H1 (cell line): ENCODE measurements around the gene MGMT. TPM values are rescaled to one million over a fixed set of nuclear protein-coding genes. Genes with fewer than 3 reads are reported as not detected.

Experiments used
- CTCF ChIA-PET: fragments of 300-600 bp; sonication (Branson Sonifier 250); formaldehyde crosslinking; loops from one replicate; lab custom pipeline; 2021; ENCODE audit not compliant: partially characterized antibody; lab: Charles Lee
- POLR2A ChIA-PET: fragments of 300-600 bp; sonication (Branson Sonifier 250); formaldehyde crosslinking; loops from one replicate; lab custom pipeline; 2021; ENCODE audit warnings: inconsistent platforms; ENCODE audit not compliant: partially characterized antibody; lab: Charles Lee
- DNase-seq, 2 experiments: peaks; one replicate each; pipeline versions ENCODE4 v3.0.0 to v3.0.0-alpha.2; 2010 to 2022; ENCODE audit warnings: low spot score in 2 of 2, low read depth in 1 of 2, mixed read lengths in 1 of 2
- FAIRE-seq: peaks from 2 replicates; lab custom pipeline; 2011; peaks lifted over from hg19 to GRCh38; lab: Jason Lieb, UNC
- H2AFZ ChIP-seq: 2 replicates; pipeline ENCODE4 v1.8.1; 2012; ENCODE audit warnings: low read length, inconsistent platforms
- H2AK5ac ChIP-seq: 2 replicates; pipeline ENCODE4 v1.6.1; 2013; ENCODE audit warnings: low read depth, low read length
- H2BK120ac ChIP-seq: replicated peaks from 2 replicates; pipeline ENCODE3; 2013; ENCODE audit warnings: low read depth, low read length, inconsistent platforms
- H2BK12ac ChIP-seq: 2 replicates; pipeline ENCODE4 v1.6.1; 2013; ENCODE audit warnings: low read depth, low read length
- H2BK15ac ChIP-seq: 2 replicates; pipeline ENCODE4 v1.6.1; 2013; ENCODE audit warnings: low read length
- H2BK20ac ChIP-seq: 2 replicates; pipeline ENCODE4 v1.6.1; 2013; ENCODE audit warnings: low read length
- H2BK5ac ChIP-seq: 2 replicates; pipeline ENCODE4 v1.6.1; 2013; ENCODE audit warnings: low read depth, low read length
- H3K14ac ChIP-seq: 2 replicates; pipeline ENCODE4 v1.6.1; 2013; ENCODE audit warnings: inconsistent platforms; ENCODE audit not compliant: insufficient read length
- H3K18ac ChIP-seq: 2 replicates; pipeline ENCODE4 v1.6.1; 2013; ENCODE audit warnings: low read length; ENCODE audit errors: extremely low read depth
- H3K23ac ChIP-seq: 2 replicates; pipeline ENCODE4 v1.6.1; 2013; ENCODE audit warnings: inconsistent platforms; ENCODE audit not compliant: insufficient read length
- H3K23me2 ChIP-seq: 2 replicates; pipeline ENCODE4 v1.6.1; 2013; ENCODE audit warnings: low read depth, low read length
- H3K27ac ChIP-seq: 2 replicates; pipeline ENCODE4 v1.6.1; 2011; ENCODE audit warnings: low read depth, low read length, inconsistent platforms
- H3K27me3 ChIP-seq, 4 experiments: replicated peaks in 1 of 4; 1 replicate in 1 of 4; 2 replicates in 3 of 4; pipeline versions ENCODE4 v1.6.1 to v1.8.1; 2011 to 2013; ENCODE audit warnings: low read length in 3 of 4, mild to moderate bottlenecking in 3 of 4, inconsistent platforms in 2 of 4, mixed read lengths in 2 of 4, moderate library complexity in 1 of 4; ENCODE audit not compliant: control insufficient read depth in 3 of 4, insufficient read depth in 3 of 4; ENCODE audit errors: extremely low read depth in 1 of 4
- H3K36me3 ChIP-seq, 4 experiments: 2 replicates each; pipeline versions ENCODE4 v1.6.1 to v1.8.1; 2011 to 2013; ENCODE audit warnings: mild to moderate bottlenecking in 4 of 4, low read length in 3 of 4, moderate library complexity in 2 of 4, control low read depth in 1 of 4, inconsistent platforms in 1 of 4; ENCODE audit not compliant: insufficient read depth in 4 of 4, control insufficient read depth in 2 of 4
- H3K4ac ChIP-seq: replicated peaks from 2 replicates; pipeline ENCODE3; 2013; ENCODE audit warnings: low read length, low read depth, mixed read lengths, inconsistent platforms; ENCODE audit not compliant: insufficient read length
- H3K4me1 ChIP-seq, 4 experiments: replicated peaks in 1 of 4; 1 replicate in 1 of 4; 2 replicates in 3 of 4; pipeline versions ENCODE4 v1.6.1 to v1.8.1; 2011 to 2013; ENCODE audit warnings: low read length in 3 of 4, inconsistent platforms in 2 of 4, mixed read lengths in 1 of 4; ENCODE audit not compliant: insufficient read depth in 4 of 4, control insufficient read depth in 3 of 4
- H3K4me2 ChIP-seq, 2 experiments: 2 replicates each; pipeline versions ENCODE4 v1.6.1 to v1.8.1; 2011 to 2013; ENCODE audit warnings: low read depth in 2 of 2, low read length in 2 of 2, control low read depth in 1 of 2, inconsistent platforms in 1 of 2, mild to moderate bottlenecking in 1 of 2; ENCODE audit not compliant: insufficient read depth in 1 of 2
- H3K4me3 ChIP-seq, 4 experiments: fragments of 200-600, 300-600 bp in 1 of 4; sonication (generic), shearing (Covaris generic), sonication (Bioruptor Twin) in 1 of 4; 2 replicates each; pipeline versions ENCODE4 v1.5.1 to v1.8.1; 2011 to 2016; ENCODE audit warnings: low read length in 4 of 4, low read depth in 3 of 4, control low read depth in 2 of 4, inconsistent platforms in 2 of 4, mild to moderate bottlenecking in 2 of 4, mixed read lengths in 1 of 4, moderate library complexity in 1 of 4; ENCODE audit not compliant: insufficient read depth in 2 of 4; ENCODE audit errors: extremely low read depth in 1 of 4
- H3K56ac ChIP-seq: replicated peaks from 2 replicates; pipeline ENCODE3; 2013; ENCODE audit warnings: low read depth, mild to moderate bottlenecking, mixed read lengths, low read length, inconsistent platforms; ENCODE audit not compliant: insufficient read length
- H3K79me1 ChIP-seq: 2 replicates; pipeline ENCODE4 v1.6.1; 2013; ENCODE audit warnings: low read depth, low read length, control low read depth
- H3K79me2 ChIP-seq, 2 experiments: 2 replicates each; pipeline versions ENCODE4 v1.6.1 to v1.8.1; 2012 to 2013; ENCODE audit warnings: low read length in 2 of 2, mild to moderate bottlenecking in 2 of 2, inconsistent platforms in 1 of 2; ENCODE audit not compliant: insufficient read depth in 2 of 2, control insufficient read depth in 1 of 2
- H3K9ac ChIP-seq, 4 experiments: replicated peaks in 1 of 4; 1 replicate in 1 of 4; 2 replicates in 3 of 4; pipeline versions ENCODE4 v1.6.1 to v1.8.1; 2011 to 2013; ENCODE audit warnings: low read depth in 3 of 4, low read length in 3 of 4, control low read depth in 2 of 4, mild to moderate bottlenecking in 2 of 4, moderate library complexity in 2 of 4, inconsistent platforms in 1 of 4; ENCODE audit errors: extremely low read depth in 1 of 4
- H3K9me3 ChIP-seq, 2 experiments: 2 replicates each; pipeline versions ENCODE4 v1.6.1 to v1.8.1; 2012 to 2013; ENCODE audit warnings: mild to moderate bottlenecking in 2 of 2, moderate library complexity in 2 of 2, control low read depth in 1 of 2, inconsistent platforms in 1 of 2, low read depth in 1 of 2, low read length in 1 of 2, mixed read lengths in 1 of 2; ENCODE audit not compliant: insufficient read depth in 2 of 2
- H4K20me1 ChIP-seq, 2 experiments: replicated peaks in 1 of 2; 2 replicates each; pipeline versions ENCODE3 to v1.8.1; 2011 to 2013; ENCODE audit warnings: inconsistent platforms in 2 of 2, low read length in 2 of 2, mild to moderate bottlenecking in 1 of 2; ENCODE audit not compliant: insufficient read depth in 2 of 2, control insufficient read depth in 1 of 2
- H4K5ac ChIP-seq: 2 replicates; pipeline ENCODE4 v1.6.1; 2013; ENCODE audit warnings: low read length, low read depth, mixed read lengths, inconsistent platforms; ENCODE audit not compliant: insufficient read length
- H4K8ac ChIP-seq: 2 replicates; pipeline ENCODE4 v1.8.0; 2013; ENCODE audit warnings: mild to moderate bottlenecking, moderate library complexity, low read length, inconsistent platforms; ENCODE audit not compliant: insufficient read depth; ENCODE audit errors: extremely low read depth
- H4K91ac ChIP-seq: replicated peaks from 2 replicates; pipeline ENCODE3; 2013; ENCODE audit warnings: low read length, mixed read lengths, inconsistent platforms; ENCODE audit not compliant: insufficient read length
- CTBP2 ChIP-seq: IDR thresholded peaks from 2 replicates; pipeline ENCODE4 v1.7.0; 2011; ENCODE audit warnings: borderline replicate concordance, mild to moderate bottlenecking, moderate library complexity, mixed read lengths, low read length; ENCODE audit not compliant: insufficient read depth, insufficient read length
- FOSL1 ChIP-seq: IDR thresholded peaks from 2 replicates; pipeline ENCODE4 v1.6.1; 2011; ENCODE audit warnings: mild to moderate bottlenecking, low read depth, low read length, moderate library complexity; ENCODE audit not compliant: insufficient read depth
- KDM1A ChIP-seq: fragments of 200-600, 300-600 bp; sonication (generic); IDR thresholded peaks from 2 replicates; pipeline ENCODE4 v1.7.1; 2016; ENCODE audit warnings: mild to moderate bottlenecking, low read length, borderline replicate concordance
- KDM4A ChIP-seq: IDR thresholded peaks from one replicate; pipeline ENCODE4 v1.7.1; 2012; ENCODE audit warnings: low read depth, mild to moderate bottlenecking, moderate library complexity, low read length, inconsistent platforms; ENCODE audit not compliant: severe bottlenecking
- KDM5A ChIP-seq: fragments of 200-600 bp; IDR thresholded peaks from 2 replicates; pipeline ENCODE4 v1.7.1; 2012; ENCODE audit warnings: mild to moderate bottlenecking, low read length, inconsistent platforms, mixed read lengths
- MAX ChIP-seq: IDR thresholded peaks from 2 replicates; pipeline ENCODE4 v1.6.1; 2012; ENCODE audit warnings: inconsistent platforms
- NANOG ChIP-seq: IDR thresholded peaks from 2 replicates; pipeline ENCODE4 v1.6.1; 2011; ENCODE audit warnings: low read length, low read depth, mild to moderate bottlenecking, inconsistent platforms; ENCODE audit not compliant: insufficient read depth, poor library complexity, severe bottlenecking
- POLR2A ChIP-seq, 2 experiments: IDR thresholded peaks; 1 replicate in 1 of 2; 2 replicates in 1 of 2; pipeline ENCODE4 v1.6.1; 2011; ENCODE audit warnings: low read depth in 2 of 2, low read length in 2 of 2, mild to moderate bottlenecking in 2 of 2; ENCODE audit errors: control extremely low read depth in 1 of 2
- RNF2 ChIP-seq: fragments of 200-900, 300-1000 bp; sonication (generic); IDR thresholded peaks from 2 replicates; pipeline ENCODE4 v1.7.1; 2016; ENCODE audit warnings: borderline replicate concordance, low read depth, mild to moderate bottlenecking, antibody characterized with exemption, low read length; ENCODE audit not compliant: poor library complexity, severe bottlenecking; ENCODE audit errors: missing control alignments
- SIRT6 ChIP-seq: IDR thresholded peaks from one replicate; pipeline ENCODE4 v1.7.1; 2012; ENCODE audit warnings: low read length, inconsistent platforms
- SP1 ChIP-seq: IDR thresholded peaks from 2 replicates; pipeline ENCODE4 v1.6.1; 2011; ENCODE audit warnings: low read depth, low read length
- SP2 ChIP-seq: IDR thresholded peaks from 2 replicates; pipeline ENCODE4 v1.6.1; 2012; ENCODE audit warnings: mild to moderate bottlenecking, low read length, inconsistent platforms
- SP4 ChIP-seq: IDR thresholded peaks from 2 replicates; pipeline ENCODE4 v1.6.1; 2012; ENCODE audit warnings: low read length, inconsistent platforms
- YY1 ChIP-seq: IDR thresholded peaks from 2 replicates; pipeline ENCODE4 v1.6.1; 2011; ENCODE audit warnings: low read depth, mild to moderate bottlenecking, low read length
- ZNF274 ChIP-seq: IDR thresholded peaks from 2 replicates; pipeline ENCODE4 v1.7.0; 2012; ENCODE audit warnings: low read length, borderline replicate concordance; ENCODE audit errors: extremely low read depth
- WGBS, 2 experiments: shearing (Covaris generic) in 1 of 2; methylation state at CpG; one replicate each; pipeline versions ENCODE4 v1.1.6 to v1.1.7; 2013 to 2015; ENCODE audit warnings: low lambda C conversion rate in 2 of 2, mixed read lengths in 2 of 2, inconsistent platforms in 1 of 2, low coverage in 1 of 2, missing lambda C conversion rate in 1 of 2; ENCODE audit not compliant: insufficient replicate concordance in 2 of 2, insufficient coverage in 1 of 2, insufficient read length in 1 of 2; ENCODE audit errors: extremely low coverage in 1 of 2, missing lambda C conversion rate in 1 of 2; 5-methylcytosine and 5-hydroxymethylcytosine counted together
- polyA plus RNA-seq, 7 experiments: library from polyadenylated mRNA; depleted of rRNA in 3 of 7; stranded (reverse) in 5 of 7; unstranded in 2 of 7; fragments of >200 nt in 5 of 7; fragments of 200-250 nt in 2 of 7; gene quantifications; 1 replicate in 5 of 7; 2 replicates in 1 of 7; 4 replicates in 1 of 7; pipeline versions ENCODE4 v1.2.1 to v1.2.3, GENCODE V29; 2011 to 2013; ENCODE audit warnings: missing spikeins in 2 of 7, mixed read lengths in 2 of 7
- total RNA-seq: library from RNA; stranded (reverse); fragmentation: NEBNext Ultra II Directional; extraction: Animal tissue kit (Norgen Biotek cat#: 25700); gene quantifications from 2 replicates; pipeline ENCODE4 v1.2.1, GENCODE V29; 2021

MGMT gene
- total and polyA plus RNA-seq, 2 of the 8 experiments (the other 6 are each of a cell fraction or from before 2014, with no cell fraction given) = 9.9 to 10.7 TPM

- ChIA-PET POLR2A (no interaction called here), CTCF (interaction anchor here (1.6 kb wide), 1 partner anchor 23 kb away, joined by 3 read pairs; no protein-coding TSS in a partner anchor)
- Histone ChIP-seq H4K8ac (no peak overlapping the region), H3K9me3 (peaks cover 0 to 1% of the 10 kb centered on the region in 2 experiments; a peak in 2 of 4 replicates), H3K56ac (no peak overlapping the region), H3K4me3 (no peak overlapping the region), H2BK5ac (no peak overlapping the region; the same call in 1 of the 2 replicates), H3K18ac (no peak overlapping the region), H3K79me2 (no peaks in the 10 kb centered on the region), H2AFZ (no peak overlapping the region), H3K27me3 (no peaks in the 10 kb centered on the region), H3K4ac (no peak overlapping the region), H2BK12ac (no peak overlapping the region), H2BK120ac (no peak overlapping the region), H3K27ac (no peak overlapping the region), H3K14ac (no peak overlapping the region), H4K20me1 (peaks cover 0 to 1% of the 10 kb centered on the region in 2 experiments), H4K5ac (no peak overlapping the region), H3K23me2 (no peaks in the 10 kb centered on the region), H3K36me3 (no peaks in the 10 kb centered on the region; a peak in 1 of 8 replicates), H3K23ac (no peak overlapping the region), H3K4me2 (no peak overlapping the region), H2BK20ac (no peak overlapping the region), H3K4me1 (no peaks in the 10 kb centered on the region), H2AK5ac (no peak overlapping the region), H4K91ac (no peak overlapping the region), H3K79me1 (no peaks in the 10 kb centered on the region), H2BK15ac (no peak overlapping the region), H3K9ac (no peak overlapping the region)
- FAIRE-seq (no peak), DNase-seq (no peak)
- WGBS, 2 experiments = 93% methylated on average over 7 of the region's 7 CpGs; no CpG with 5 or more reads in 1 of the 2 experiments
- TF ChIP-seq MAX (no peak), KDM1A (no peak), FOSL1 (no peak), NANOG (no peak), RNF2 (no peak), SP2 (no peak), KDM4A (no peak), POLR2A (IDR thresholded peaks at IDR 0.05; ENCODE audit: control extremely low read depth in 1 of 2, low read depth in 2 of 2, low read length in 2 of 2) (no peak), SP4 (no peak), KDM5A (no peak), YY1 (no peak), SIRT6 (no peak), ZNF274 (no peak), SP1 (no peak), CTBP2 (no peak)
These were observed 276.7 kb downstream of the MGMT start for GRCh38 chr10:129743738-129744133.
